ENCODE data around the gene SLC38A8. TPM values are rescaled to one million over a fixed set of nuclear protein-coding genes. Genes with fewer than 3 reads are reported as not detected.

SLC38A8 gene
- total and polyA plus RNA-seq, 8 donors: 0.08 TPM; not detected in 7

- intact Hi-C loops (cut with DNase I; ENCODE audit: low total_unique reads): loop anchor here (5.0 kb wide), 1 partner anchor 93 kb away; the partner anchor contains the start of gene NECAB2
- 92 to 96% (median 94%) methylated on average over 28 of the region's 28 CpGs for WGBS, 5 donors
- no peak overlapping the region for H3K27ac ChIP-seq
- peaks cover 0 to 5% (median 0%) of the 10 kb centered on the region in 4 donors for H3K4me1 ChIP-seq
- DNase-seq: no peak
- TF ChIP-seq EP300 (IDR thresholded peaks at IDR 0.05) (no peak), POLR2AphosphoS5 (IDR thresholded peaks at IDR 0.05) (no peak)
- H3K4me3 ChIP-seq: no peak overlapping the region
- peaks cover 51 to 100% (median 100%) of the 10 kb centered on the region in 4 donors for H3K36me3 ChIP-seq
- no peaks in the 10 kb centered on the region for H3K27me3 ChIP-seq
- no peaks in the 10 kb centered on the region for H3K9me3 ChIP-seq
These were observed 17.6 kb upstream of the SLC38A8 start for GRCh38 chr16:84059946-84060901.

GRCh38 chr16:84059111-84059510 is 16.5 kb upstream of the SLC38A8 start:
- H3K4me1 ChIP-seq: peaks cover 0 to 9% (median 0%) of the 10 kb centered on the region in 4 donors
- no peaks in the 10 kb centered on the region for H3K9me3 ChIP-seq
- intact Hi-C loops (cut with DNase I; ENCODE audit: low total_unique reads): no loop called here
- no peak for TF ChIP-seq POLR2A (IDR thresholded peaks at IDR 0.05)
- TF ChIP-seq, protein P1, sequence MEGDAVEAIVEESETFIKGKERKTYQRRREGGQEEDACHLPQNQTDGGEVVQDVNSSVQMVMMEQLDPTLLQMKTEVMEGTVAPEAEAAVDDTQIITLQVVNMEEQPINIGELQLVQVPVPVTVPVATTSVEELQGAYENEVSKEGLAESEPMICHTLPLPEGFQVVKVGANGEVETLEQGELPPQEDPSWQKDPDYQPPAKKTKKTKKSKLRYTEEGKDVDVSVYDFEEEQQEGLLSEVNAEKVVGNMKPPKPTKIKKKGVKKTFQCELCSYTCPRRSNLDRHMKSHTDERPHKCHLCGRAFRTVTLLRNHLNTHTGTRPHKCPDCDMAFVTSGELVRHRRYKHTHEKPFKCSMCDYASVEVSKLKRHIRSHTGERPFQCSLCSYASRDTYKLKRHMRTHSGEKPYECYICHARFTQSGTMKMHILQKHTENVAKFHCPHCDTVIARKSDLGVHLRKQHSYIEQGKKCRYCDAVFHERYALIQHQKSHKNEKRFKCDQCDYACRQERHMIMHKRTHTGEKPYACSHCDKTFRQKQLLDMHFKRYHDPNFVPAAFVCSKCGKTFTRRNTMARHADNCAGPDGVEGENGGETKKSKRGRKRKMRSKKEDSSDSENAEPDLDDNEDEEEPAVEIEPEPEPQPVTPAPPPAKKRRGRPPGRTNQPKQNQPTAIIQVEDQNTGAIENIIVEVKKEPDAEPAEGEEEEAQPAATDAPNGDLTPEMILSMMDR (IDR thresholded peaks at IDR 0.05): no peak
- TF ChIP-seq POLR2AphosphoS5 (IDR thresholded peaks at IDR 0.05): no peak
- TF ChIP-seq EP300 (IDR thresholded peaks at IDR 0.05): no peak
- no peak overlapping the region for H3K4me3 ChIP-seq
- 89 to 94% (median 90%) methylated on average over 11 of the region's 11 CpGs for WGBS, 5 donors
- H3K27me3 ChIP-seq: no peaks in the 10 kb centered on the region
- DNase-seq: no peak
- H3K36me3 ChIP-seq: peaks cover 62 to 100% (median 100%) of the 10 kb centered on the region in 4 donors
- H3K27ac ChIP-seq: no peak overlapping the region

DNA sequence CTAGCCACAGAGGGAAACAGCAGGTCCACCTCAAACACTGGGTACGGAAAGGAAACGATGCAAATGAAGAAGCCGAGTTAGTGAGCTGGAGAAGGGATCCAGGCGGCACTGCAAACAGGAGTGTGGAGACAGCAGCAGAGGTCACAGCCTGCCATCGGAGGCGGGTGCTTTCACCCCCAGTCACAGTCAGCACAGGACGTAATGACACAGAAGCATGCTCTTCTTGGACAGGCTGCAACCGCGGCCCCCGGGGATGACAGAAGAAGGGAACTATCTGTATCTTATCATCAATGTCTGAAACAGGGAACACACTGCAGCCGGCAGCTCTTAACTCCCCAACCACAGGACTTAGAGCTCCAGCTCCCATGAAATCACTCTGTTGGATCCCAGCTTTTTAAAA is 16.1 kb upstream of the SLC38A8 start:
- intact Hi-C loops (cut with DNase I; ENCODE audit: low total_unique reads): no loop called here
- TF ChIP-seq POLR2AphosphoS5 (IDR thresholded peaks at IDR 0.05) (no peak), POLR2A (IDR thresholded peaks at IDR 0.05) (no peak), EP300 (IDR thresholded peaks at IDR 0.05) (no peak)
- TF ChIP-seq, protein P1 (IDR thresholded peaks at IDR 0.05): no peak
- H3K4me1 ChIP-seq: peaks cover 0 to 9% (median 0%) of the 10 kb centered on the region in 4 donors
- no peaks in the 10 kb centered on the region for H3K27me3 ChIP-seq
- H3K9me3 ChIP-seq: no peaks in the 10 kb centered on the region
- no peak for DNase-seq
- no peak overlapping the region for H3K27ac ChIP-seq
- H3K4me3 ChIP-seq: no peak overlapping the region
- WGBS, 5 donors: 85 to 92% (median 88%) methylated on average over 11 of the region's 11 CpGs
- H3K36me3 ChIP-seq: peaks cover 64 to 100% (median 100%) of the 10 kb centered on the region in 4 donors

DNA sequence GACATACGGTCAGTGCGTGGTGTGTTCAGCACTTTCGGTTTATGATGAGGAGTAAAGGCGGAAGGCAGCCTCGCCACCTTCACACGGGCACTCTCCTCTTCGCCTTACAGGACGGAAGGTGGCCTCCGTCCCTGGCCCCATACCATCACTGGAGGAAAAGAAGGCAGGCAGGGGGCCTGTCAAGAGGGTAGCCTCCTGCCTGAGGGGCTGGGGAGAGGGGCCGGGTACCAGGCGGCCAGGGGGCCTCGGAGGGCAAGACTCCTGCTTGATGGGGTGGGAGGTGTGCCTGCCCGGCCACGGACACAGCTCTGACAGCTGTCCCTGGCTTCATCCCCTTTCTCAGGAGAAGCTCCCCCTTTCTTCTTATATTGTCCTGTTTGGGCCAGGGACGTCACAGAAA is 15.6 kb upstream of the SLC38A8 start:
- 91 to 96% (median 92%) methylated on average over 14 to 15 of the region's 15 CpGs for WGBS, 5 donors
- no peak overlapping the region for H3K27ac ChIP-seq
- no peak overlapping the region for H3K4me3 ChIP-seq
- TF ChIP-seq, protein P1 (IDR thresholded peaks at IDR 0.05): no peak
- TF ChIP-seq POLR2A (IDR thresholded peaks at IDR 0.05) (no peak), EP300 (IDR thresholded peaks at IDR 0.05) (no peak), POLR2AphosphoS5 (IDR thresholded peaks at IDR 0.05) (no peak)
- no peaks in the 10 kb centered on the region for H3K27me3 ChIP-seq
- no peak for DNase-seq
- H3K9me3 ChIP-seq: no peaks in the 10 kb centered on the region
- H3K36me3 ChIP-seq: peaks cover 69 to 100% (median 100%) of the 10 kb centered on the region in 4 donors
- intact Hi-C loops (cut with DNase I; ENCODE audit: low total_unique reads): no loop called here
- peaks cover 0 to 9% (median 0%) of the 10 kb centered on the region in 4 donors for H3K4me1 ChIP-seq
